HG03460 (cell line): ENCODE data around the gene ZNF579.
"Not testable (repeated sequence)": the region's sequence is repeated elsewhere in the genome, so short reads cannot be mapped to it uniquely, and the experiment has no call there.

Experiments
- ATAC-seq: cut with Tn5 transposase; IDR thresholded peaks from one replicate; pipeline ENCODE4 v1.9.1; 2021; ENCODE audit not compliant: unreplicated experiment

The ZNF579 gene

DNA sequence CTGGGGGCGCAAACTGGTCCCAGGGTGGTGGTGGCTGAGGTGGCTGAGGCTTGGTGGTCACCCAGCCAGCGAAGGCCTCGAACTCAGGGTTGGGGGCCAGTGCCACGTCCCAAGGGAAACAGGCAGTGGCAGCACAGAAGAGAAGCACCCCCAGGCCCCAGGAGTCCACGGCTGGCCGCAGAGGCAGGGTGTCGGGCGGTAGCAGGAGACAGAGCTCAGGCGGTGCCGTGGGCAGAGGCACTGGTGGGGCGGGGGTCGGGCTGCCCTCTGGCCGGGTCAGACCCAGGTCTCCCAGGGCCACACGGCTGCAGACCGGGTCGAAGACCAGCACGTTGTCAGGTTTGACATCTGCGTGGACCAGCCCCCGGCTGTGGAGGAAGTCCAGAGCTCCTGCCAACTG is 39.6 kb downstream of the ZNF579 start:
- ATAC-seq, result no peak

DNA sequence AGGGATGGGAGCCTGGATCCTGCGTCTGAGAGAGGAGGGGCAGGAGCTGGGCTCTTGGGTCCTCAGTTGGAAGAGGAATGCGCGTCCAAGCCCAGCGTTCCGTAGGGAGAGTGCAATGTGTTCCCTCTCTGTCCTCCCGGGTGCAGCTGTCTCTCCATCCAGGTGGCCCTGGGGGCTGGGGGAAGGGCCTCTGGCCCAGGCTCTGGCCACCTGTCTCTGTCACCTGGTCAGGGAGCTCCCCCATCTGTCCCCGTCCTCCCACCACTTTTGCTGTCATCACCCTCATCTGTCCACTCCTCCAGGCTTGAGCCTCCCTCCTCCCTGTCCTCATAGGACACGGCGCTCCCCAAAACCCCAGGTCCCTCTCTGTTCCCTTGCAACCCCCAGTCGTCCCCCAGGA is 40.0 kb downstream of the ZNF579 start:
- ATAC-seq, result no peak

DNA sequence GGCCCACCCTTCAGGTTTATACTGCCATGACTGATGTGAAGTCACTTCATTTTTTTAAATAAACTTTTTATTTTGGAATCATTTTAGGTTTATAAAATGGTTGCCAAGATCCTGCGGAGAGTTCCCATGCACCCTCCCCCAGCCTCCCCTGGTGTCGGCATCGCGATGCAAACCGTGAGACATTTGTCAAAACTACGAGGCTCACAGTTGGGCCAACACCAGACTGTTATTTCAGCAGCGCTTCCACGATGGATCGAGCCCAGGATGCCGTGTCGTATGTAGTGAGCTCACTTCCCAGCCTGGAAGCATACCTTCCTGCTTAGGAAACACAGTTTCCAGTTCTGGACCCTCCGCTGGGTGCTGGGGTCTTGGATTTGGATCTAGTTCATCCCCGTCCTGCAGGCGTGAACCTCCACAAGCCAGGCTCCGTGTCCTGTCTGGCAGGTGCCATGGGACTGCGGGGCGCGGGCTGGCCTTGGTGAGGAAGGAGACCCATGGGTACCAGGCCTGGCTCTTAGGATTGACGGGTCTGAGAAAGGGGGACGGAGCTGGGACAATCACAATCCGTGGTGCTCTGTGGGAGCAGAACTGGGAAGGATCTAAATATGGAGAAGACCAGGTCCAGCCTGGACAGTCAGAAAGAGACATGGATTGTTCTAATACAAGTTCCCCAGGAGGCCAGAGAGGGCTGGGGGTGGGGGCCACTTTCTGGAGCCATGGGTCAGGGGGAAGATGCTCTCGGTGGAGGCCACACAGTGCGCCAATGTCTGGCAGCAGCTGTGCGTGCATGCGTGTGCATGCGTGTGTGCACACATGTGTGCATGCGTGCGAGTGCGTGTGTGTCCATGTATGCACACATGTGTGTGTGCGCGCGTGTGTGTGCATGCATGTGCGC is 41.3 kb downstream of the ZNF579 start:
- no peak for ATAC-seq

DNA sequence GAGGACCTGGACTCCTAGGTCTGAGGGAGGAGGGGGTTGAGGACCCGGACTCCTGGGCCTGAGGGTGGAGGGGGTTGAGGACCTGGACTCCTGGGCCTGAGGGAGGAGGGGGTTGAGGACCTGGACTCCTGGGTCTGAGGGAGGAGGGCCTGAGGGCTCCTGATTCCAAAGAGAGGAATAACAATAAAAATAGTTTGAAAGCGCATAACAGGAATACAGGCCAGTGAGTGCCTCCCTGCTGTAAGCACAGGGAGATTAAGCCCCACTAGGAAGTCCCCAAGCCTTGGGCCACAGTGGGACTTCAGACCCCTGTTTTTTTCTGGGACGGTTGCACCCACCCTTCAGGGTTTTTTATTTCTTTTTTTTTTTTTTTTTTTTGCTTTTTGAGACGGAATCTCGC is 42.5 kb downstream of the ZNF579 start:
- ATAC-seq, result no peak

DNA sequence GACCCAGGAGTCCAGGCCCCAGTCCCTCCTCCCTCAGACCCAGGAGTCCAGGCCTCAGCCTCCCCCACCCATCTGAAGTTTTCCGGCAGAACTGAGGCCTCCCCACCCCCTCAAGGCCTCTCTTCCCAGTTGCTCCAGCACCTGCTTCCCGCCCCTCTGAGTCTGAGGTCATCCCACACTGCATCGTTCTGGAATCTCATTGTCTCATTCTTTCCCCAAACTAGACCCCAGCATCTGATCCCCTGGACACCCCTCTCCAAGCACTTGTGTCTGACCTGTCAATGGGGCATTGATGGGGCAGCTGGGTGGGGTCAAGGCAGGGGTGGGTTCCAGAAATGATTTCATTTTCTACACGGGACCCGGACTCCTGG is 42.9 kb downstream of the ZNF579 start:
- ATAC-seq, result no peak

DNA sequence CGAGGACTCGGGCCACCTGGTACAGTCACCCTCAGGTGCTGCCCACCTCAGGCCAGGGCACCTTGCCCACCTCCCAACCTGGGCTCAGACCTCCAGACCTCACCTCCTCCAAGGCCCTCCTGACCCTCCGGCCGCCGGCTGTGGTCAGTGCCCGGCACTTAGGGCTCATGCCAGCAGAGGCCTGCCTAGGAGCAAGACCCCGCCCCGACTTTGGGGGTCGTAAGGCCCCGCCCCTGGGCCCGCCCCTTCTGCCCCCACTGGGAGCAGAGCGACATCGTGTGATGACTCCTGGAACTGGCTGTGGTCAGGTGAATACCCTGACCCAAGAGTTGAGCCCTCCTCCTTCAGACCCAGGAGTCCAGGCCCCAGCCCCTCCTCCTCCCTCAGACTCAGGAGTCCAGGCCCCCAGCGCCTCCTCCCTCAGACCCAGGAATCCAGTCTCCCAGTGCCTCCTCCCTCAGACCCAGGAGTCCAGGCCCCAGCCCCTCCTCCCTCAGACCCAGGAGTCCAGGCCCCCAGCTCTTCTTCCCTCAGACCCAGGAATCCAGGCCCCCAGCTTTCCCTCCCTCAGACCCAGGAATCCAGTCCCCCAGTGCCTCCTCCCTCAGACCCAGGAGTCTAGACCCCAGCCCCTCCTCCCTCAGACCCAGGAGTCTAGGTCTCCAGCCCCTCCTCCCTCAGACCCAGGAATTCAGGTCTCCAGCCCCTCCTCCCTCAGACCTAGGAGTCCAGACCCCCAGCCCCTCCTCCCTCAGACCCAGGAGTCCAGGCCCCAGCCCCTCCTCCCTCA is 43.5 kb downstream of the ZNF579 start, which contains the start of gene SBK2:
Gene SBK2 (minus strand): TSS at position 183 of the 790 bp plus-strand sequence. CDS start 839 bp downstream, outside the sequence.
- ATAC-seq, result no peak

DNA sequence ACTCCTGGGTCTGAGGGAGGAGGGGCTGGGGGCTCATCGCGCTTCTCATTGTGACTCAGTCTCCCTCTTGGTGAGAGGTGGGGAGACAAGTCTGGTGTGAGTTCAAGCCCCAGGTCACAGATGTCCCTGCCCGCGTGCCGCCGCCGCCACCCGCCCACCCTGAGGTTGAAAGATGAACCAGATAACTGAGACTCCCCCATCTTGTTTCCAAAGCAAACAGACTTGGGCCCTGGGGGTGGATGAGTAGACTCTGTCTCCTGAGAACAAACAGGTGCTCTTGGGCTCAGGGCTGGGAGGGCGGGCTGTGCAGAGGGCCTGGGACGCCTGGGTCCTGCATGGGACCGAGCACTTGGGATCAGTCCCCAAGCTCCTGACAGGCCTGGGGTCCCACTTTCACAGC is 44.3 kb downstream of the ZNF579 start:
- no peak for ATAC-seq

DNA sequence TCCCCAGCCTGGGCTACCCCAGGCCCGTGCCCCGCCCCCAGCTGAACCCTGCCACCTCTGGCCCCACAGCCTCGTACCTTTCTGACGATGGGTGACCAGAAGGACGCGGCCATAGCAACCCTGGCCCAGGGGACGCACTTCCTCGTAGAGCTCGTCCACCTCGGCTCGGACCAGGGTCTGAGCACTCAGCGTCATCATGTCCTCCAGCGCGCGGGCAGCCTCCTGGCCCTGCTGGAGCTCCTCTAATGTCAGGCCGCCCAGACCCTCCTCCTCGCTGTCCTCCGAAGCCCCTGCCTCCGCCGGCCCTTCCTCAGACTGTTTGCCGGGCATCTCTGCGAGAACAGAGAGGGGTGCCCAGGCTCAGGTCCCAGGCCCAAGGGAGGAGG is 44.7 kb downstream of the ZNF579 start:
- ATAC-seq, result no peak

DNA sequence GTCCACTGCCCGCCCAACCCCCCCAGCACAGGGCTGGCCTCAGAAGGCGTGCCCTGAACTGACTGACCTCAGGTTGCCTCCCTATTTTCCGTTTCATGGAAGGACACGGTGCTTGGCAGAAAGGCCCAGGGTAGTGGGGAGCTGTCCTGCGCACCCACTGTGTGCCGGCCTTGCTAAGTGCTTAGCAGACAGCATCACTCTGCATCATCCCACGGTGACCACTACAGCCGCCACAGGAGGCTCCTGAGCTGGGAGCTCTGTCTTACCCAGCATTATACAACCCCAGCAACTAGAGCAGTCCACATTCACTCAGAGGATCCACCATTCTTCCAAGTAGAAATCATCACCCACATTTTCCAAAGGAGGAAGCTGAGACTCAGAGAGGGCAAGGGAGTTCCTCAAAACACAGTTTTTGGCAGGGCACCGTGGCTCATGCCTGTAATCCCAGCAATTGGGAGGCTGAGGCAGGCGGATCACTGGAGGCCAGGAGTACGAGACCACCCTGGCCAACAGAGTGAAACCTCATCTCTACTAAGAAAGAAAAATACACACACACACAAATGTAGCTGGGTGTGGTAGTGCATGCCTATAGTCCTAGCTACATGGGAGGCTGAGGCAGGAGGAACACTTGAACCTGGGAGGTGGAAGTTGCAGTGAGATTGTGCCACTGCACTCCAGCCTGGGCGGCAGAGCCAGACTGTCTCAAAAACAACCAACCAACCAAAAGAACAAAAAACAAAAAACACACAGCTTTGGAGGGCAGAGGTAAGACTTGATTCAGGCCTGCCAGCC is 45.3 kb downstream of the ZNF579 start:
- ATAC-seq, result no peak

DNA sequence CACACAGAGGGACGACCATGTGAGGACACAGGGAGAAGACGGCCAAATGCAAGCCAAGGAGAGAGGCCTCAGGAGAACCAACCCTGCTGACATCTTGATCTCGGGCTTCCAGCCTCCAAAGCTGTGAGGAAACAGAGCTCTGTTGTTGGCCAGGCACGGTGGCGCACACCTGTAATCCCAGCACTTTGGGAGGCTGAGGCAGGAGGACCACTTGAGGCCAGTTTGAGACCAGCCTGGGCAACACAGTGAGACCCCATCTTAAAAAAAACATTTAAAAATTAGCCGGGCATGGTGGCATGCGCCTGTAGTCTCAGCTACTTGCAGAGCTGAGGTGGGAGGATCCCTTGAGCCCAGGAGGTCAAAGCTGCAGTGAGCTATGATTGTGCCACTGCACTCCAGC is 46.4 kb downstream of the ZNF579 start:
- not testable (repeated sequence) for ATAC-seq

DNA sequence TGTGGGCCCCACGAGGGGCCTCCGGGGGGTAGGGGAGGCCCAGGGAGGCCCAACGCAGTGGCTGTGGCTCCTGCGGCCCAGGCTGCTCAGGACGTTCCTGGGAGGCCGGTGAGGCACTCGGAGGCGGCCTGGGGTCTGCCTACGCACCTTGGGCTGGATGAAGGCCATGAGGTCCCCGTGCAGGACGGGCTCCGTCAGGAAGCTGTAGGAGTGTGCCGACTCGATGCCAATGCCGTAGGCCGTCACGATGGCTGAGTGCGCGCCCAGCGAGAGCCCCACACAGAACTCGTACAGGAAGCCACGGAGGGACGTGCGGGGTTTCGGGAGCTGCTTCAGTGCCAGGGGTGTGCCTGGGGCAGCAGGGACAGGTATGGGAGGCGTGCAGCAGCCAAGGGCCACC is 49.7 kb downstream of the ZNF579 start:
- no peak for ATAC-seq

DNA sequence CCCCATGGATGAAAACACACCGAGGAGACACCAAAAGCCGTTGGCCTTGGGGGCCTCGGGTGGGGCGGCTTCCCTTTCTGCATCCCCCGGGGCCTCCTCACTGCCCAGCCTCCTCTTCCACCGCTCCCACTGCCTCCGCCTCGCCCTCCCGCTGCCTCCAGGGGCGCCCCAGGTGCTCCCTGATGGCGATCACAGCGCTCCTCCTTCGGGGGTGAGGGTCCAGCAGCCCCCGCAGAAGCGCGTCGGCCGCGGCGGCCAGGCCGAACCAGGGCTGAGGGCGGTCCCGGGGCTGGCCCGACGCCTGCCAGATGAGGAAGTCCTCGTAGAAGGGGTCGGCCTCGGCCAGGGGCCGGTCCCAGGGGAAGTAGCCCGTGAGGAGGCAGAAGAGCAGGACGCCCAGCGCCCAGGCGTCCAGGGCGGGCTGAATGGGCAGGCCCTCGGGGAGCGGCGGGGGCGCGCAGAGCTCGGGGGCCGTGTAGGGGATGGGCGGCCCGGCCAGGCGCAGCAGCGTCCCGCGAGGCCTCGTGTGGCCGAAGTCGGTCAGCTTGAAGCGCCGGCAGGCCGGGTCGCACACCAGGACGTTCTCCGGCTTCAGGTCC is 50.9 kb downstream of the ZNF579 start:
- no peak for ATAC-seq

DNA sequence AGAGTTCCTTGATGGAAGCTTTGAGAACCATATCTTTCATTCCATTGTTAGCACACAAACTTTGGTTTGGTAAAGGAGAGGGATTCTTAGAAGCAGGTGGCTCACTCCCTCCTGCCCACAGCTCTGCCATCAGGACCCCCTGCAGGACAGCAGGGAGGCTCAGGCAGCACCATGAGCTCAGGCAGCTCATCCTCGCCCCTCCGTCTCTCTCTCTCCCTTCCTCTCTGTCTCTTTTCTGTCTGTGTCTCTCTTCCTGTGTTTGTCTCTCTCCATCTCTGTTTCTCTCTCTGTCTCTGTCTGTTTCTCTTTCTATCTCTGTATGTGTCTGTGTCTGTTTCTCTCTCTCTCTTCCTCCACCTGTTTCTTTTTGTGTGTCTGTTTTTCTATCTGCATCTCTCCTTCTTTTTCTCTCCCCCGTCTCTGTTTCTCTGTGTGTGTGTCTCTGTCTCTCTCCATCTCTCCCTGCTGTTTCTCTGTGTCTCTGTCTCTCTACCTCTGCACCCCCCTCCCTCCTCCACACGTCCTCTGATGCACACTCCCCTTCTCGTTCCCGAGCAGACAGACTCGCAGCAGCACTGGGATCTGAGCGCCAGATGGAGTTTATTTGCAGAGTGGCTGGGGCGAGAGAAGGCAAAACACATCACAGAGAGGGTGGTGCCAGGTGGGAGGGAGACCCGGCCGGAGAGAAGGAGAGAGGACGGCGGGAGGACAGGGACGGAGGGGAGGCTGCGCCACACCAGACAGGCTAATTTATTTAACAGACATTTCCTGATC is 52.4 kb downstream of the ZNF579 start:
- ATAC-seq, result no peak

DNA sequence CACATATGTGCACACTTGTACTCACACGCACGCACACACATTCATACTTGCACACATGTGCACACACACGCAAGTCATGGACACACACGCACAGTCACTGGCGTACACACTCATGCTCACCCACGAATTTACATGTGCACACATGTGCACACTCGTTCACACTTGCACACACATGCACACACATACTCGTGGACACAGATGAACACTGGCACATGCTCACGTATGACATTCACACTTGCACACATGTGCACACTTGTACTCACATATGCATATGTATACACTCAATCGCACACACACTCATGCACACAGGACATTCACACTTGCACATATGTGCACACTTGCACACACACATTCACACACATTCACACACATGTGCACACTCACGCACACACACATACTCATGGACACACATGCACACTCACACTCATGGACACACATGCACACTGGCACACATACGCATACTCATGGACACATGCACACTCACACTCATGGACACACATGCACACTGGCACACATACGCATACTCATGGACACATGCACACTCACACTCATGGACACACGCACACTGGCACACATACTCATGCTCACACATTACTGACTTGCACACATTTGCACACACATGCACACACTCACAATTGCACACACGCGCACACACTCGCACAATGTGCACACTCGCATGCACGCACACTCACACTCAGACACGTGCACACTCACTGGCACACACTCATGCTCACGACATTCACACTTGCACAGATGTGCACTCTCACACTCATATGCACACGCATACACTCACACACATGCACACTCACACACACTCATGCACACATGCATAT is 53.2 kb downstream of the ZNF579 start:
- no peak for ATAC-seq
